Uterus (tissue), 2 donors: ENCODE results near the gene CATSPERZ.

Experiments
- CTCF ChIP-seq, 4 experiments: fragments of 200-600 bp in 2 of 4; fragments of 450-650 bp in 2 of 4; sonication (generic) in 2 of 4; IDR thresholded peaks; one replicate each; pipeline ENCODE4 v1.5.1; 2016 to 2019; ENCODE audit warnings: antibody characterized with exemption in 4 of 4, mild to moderate bottlenecking in 2 of 4, moderate library complexity in 1 of 4
- POLR2A ChIP-seq, 2 donors: fragments of 450-650 bp; IDR thresholded peaks; one replicate each; pipeline ENCODE4 v1.6.1; 2016; ENCODE audit warnings: antibody characterized with exemption in 2 of 2, mild to moderate bottlenecking in 1 of 2, moderate library complexity in 1 of 2

GRCh38 chr11:64254326-64254725 is 45.8 kb upstream of the CATSPERZ start:
- TF ChIP-seq POLR2A (IDR thresholded peaks at IDR 0.05), result no peak
- no peak for TF ChIP-seq CTCF (IDR thresholded peaks at IDR 0.05)
